Neutrophil (primary cell): ENCODE measurements around the gene SNTB2.

ENCODE experiments used
- H3K27ac ChIP-seq: fragments of 200-600 bp; sonication (generic); 2 replicates; pipeline ENCODE4 v1.5.1; 2016; ENCODE audit warnings: mild to moderate bottlenecking, moderate library complexity
- H3K27me3 ChIP-seq: fragments of 200-600 bp; sonication (generic); 2 replicates; pipeline ENCODE4 v1.6.0; 2016; ENCODE audit warnings: mild to moderate bottlenecking
- H3K36me3 ChIP-seq: fragments of 200-600 bp; sonication (generic); 2 replicates; pipeline ENCODE4 v1.5.1; 2017
- H3K4me1 ChIP-seq, 2 experiments: fragments of 200-600 bp in 1 of 2; sonication (generic) in 1 of 2; 1 replicate in 1 of 2; 2 replicates in 1 of 2; pipeline versions ENCODE4 v1.5.1 to v1.6.1; 2013 to 2016; ENCODE audit warnings: low read depth in 1 of 2, low read length in 1 of 2, mild to moderate bottlenecking in 1 of 2, moderate library complexity in 1 of 2; ENCODE audit not compliant: control insufficient read depth in 1 of 2, insufficient read depth in 1 of 2
- H3K4me3 ChIP-seq, 2 experiments: fragments of 200-600 bp in 1 of 2; sonication (generic) in 1 of 2; 1 replicate in 1 of 2; 2 replicates in 1 of 2; pipeline ENCODE4 v1.5.1; 2013 to 2016; ENCODE audit warnings: low read depth in 1 of 2, low read length in 1 of 2, mild to moderate bottlenecking in 1 of 2, moderate library complexity in 1 of 2
- H3K9me3 ChIP-seq: fragments of 200-600 bp; sonication (generic); 2 replicates; pipeline ENCODE4 v1.5.1; 2016
- CTCF ChIP-seq: fragments of 200-600 bp; sonication (generic); IDR thresholded peaks from 2 replicates; pipeline ENCODE4 v1.5.1; 2016; ENCODE audit warnings: antibody characterized with exemption

SNTB2 gene

GRCh38 chr16:69350536-69351133, 163.7 kb downstream of the SNTB2 start:
- Histone ChIP-seq H3K27ac (no peak overlapping the region), H3K9me3 (no peaks in the 10 kb centered on the region), H3K27me3 (no peaks in the 10 kb centered on the region), H3K4me1 (no peaks in the 10 kb centered on the region), H3K36me3 (peaks cover 44% of the 10 kb centered on the region), H3K4me3 (no peak overlapping the region)
- no peak for TF ChIP-seq CTCF

GRCh38 chr16:69351309-69352027, 164.5 kb downstream of the SNTB2 start, which contains the start of gene TMED6:
TMED6 (minus strand) TSS chr16:69351786; CDS start chr16:69351753, 33 bp downstream.
- Histone ChIP-seq H3K9me3 (no peaks in the 10 kb centered on the region), H3K27ac (no peak within 1 kb of the TSS), H3K4me3 (no peak within 1 kb of the TSS), H3K36me3 (peaks cover 53% of the 10 kb centered on the region), H3K27me3 (no peaks in the 10 kb centered on the region), H3K4me1 (no peaks in the 10 kb centered on the region)
- no peak for TF ChIP-seq CTCF
